Brain microvascular endothelial cell (primary cell): Measurements from ENCODE around the gene NUBPL.
"Not testable (repeated sequence)": the region's sequence is repeated elsewhere in the genome, so short reads cannot be mapped to it uniquely, and the experiment has no call there.

Source experiments
- DNase-seq: peaks from one replicate; pipeline ENCODE4 v3.0.0-alpha.2; 2020
- H3K27ac ChIP-seq: fragments of 250-450 bp; sonication (Bioruptor Pico); 2 replicates; pipeline ENCODE4 v1.5.1; 2020; ENCODE audit warnings: mild to moderate bottlenecking, moderate library complexity
- H3K27me3 ChIP-seq: fragments of 250-450 bp; sonication (Bioruptor Pico); replicated peaks from 2 replicates; pipeline ENCODE4 v1.5.1; 2020; ENCODE audit warnings: mild to moderate bottlenecking
- H3K36me3 ChIP-seq: fragments of 250-450 bp; sonication (Bioruptor Pico); replicated peaks from 2 replicates; pipeline ENCODE4 v1.5.1; 2020; ENCODE audit warnings: mild to moderate bottlenecking
- H3K4me3 ChIP-seq: 2 replicates; pipeline ENCODE4 v1.5.1; 2011; ENCODE audit warnings: low read depth, mild to moderate bottlenecking, control low read depth, low read length, moderate library complexity
- CTCF ChIP-seq: IDR thresholded peaks from 2 replicates; pipeline ENCODE4 v1.5.1; 2011; ENCODE audit warnings: low read depth, mild to moderate bottlenecking, moderate library complexity, low read length, control low read depth, inconsistent platforms; ENCODE audit errors: missing control alignments
- in situ Hi-C: cut with HindIII; loops from 2 replicates; pipeline ENCODE4 v1.10.0; 2017; ENCODE audit warnings: low sequenced_read_pairs, low pct_ligation_motif_present

Gene NUBPL

GRCh38 chr14:31889297-31889696 lies 328.1 kb downstream of the NUBPL start:
- Histone ChIP-seq H3K36me3 (no peaks in the 10 kb centered on the region), H3K4me3 (no peak overlapping the region), H3K27me3 (no peaks in the 10 kb centered on the region), H3K27ac (no peak overlapping the region)
- no peak for TF ChIP-seq CTCF
- in situ Hi-C loops: no loop called here
- DNase-seq: no peak

- DNase-seq, H3K27ac ChIP-seq, H3K27me3 ChIP-seq, in situ Hi-C loops, H3K4me3 ChIP-seq, H3K36me3 ChIP-seq: not testable (repeated sequence)
These were observed 329.0 kb downstream of the NUBPL start for GRCh38 chr14:31890202-31890601.

DNA sequence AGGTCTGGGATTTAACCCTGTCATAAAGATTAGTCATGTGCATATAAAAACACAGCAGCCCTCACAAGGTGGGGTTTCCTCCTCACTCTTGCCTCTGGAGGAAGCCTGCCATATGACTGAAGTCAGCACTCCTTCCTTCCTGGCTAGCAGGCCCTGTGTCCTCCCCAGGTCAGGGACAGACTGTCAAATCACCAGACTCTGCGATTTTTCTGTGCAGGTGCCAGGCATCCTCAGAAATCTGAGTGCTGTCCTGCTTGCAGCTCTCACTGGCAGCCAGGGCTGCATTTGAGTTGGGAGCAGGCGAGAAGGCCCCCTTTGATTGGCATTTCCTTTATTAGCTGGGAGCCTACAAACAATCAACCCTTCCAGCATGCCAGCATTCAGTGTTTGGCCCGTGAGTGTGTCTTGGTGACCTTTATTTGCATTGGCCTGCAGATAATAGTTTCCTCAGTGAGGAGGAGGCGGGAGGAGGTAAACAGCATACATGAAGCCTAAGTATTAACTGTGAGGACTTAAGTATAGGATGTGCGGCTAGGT lies 332.1 kb downstream of the NUBPL start:
- Histone ChIP-seq H3K27ac (no peak overlapping the region), H3K4me3 (no peak overlapping the region), H3K36me3 (no peaks in the 10 kb centered on the region), H3K27me3 (no peaks in the 10 kb centered on the region)
- TF ChIP-seq CTCF: peak; percentile 8
- DNase-seq: no peak
- in situ Hi-C loops: no loop called here

- TF ChIP-seq CTCF: no peak
- in situ Hi-C loops: no loop called here
- no peak overlapping the region for H3K27ac ChIP-seq
These were observed 333.1 kb downstream of the NUBPL start for GRCh38 chr14:31894351-31894750.

DNA sequence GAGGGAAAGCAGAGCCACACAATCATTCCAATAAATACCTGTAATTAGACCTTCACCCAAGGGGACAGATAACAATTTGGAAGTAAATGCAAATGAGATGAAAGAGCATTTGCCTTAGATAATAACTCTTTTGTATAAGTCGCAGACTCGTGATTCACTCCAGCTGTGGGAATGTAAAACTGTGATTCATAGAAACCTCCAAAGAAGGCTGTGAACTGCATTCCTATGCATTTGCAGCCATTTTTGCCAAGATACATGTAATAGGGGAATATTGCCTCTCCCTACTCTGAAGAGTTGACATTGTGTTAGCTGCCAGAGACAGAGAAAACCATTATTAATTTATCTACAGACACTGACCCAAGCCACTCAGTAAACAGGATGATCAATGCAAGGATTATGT lies 334.0 kb downstream of the NUBPL start:
- peak; percentile 79 for DNase-seq
- in situ Hi-C loops: no loop called here
- Histone ChIP-seq H3K27ac (peak overlapping the region; percentile 45), H3K4me3 (no peak overlapping the region), H3K27me3 (no peaks in the 10 kb centered on the region), H3K36me3 (no peaks in the 10 kb centered on the region)
- TF ChIP-seq CTCF: no peak

More at GRCh38 chr14:31894351-31894750, 333.1 kb downstream of the NUBPL start:
- no peak for DNase-seq
- no peaks in the 10 kb centered on the region for H3K27me3 ChIP-seq
- H3K4me3 ChIP-seq: no peak overlapping the region
- H3K36me3 ChIP-seq: no peaks in the 10 kb centered on the region

DNA sequence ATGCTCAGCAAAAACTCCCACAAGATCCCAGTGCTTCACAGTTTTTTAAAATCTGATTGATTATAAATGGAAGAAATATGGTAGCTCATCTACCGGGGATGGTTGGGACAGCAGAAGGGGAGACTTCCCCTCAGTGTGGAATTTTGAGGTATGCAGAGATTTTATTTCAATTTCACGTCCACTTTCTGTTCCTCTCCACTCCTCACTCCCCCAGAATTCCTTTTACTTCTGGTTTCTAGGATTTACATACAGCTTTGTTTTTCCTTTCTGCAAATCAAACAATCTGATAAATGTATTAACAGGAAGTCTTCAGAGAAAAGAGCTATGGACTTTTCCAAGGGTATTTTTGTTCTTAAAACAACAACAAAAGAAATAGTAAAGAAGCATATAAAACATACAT lies 334.4 kb downstream of the NUBPL start:
- no peak for DNase-seq
- in situ Hi-C loops: no loop called here

More for the DNA sequence above, 334.4 kb downstream of the NUBPL start:
- peak overlapping the region; percentile 45 for H3K27ac ChIP-seq
- no peaks in the 10 kb centered on the region for H3K36me3 ChIP-seq
- no peak overlapping the region for H3K4me3 ChIP-seq
- no peak for TF ChIP-seq CTCF
- H3K27me3 ChIP-seq: no peaks in the 10 kb centered on the region
